GM10847 (cell line): Measurements from ENCODE around the gene TNFRSF8.

Experiments
- POLR2A ChIP-seq: IDR thresholded peaks from 2 replicates; pipeline ENCODE4 v1.6.1; 2011; ENCODE audit not compliant: insufficient read length; ENCODE audit errors: extremely low read depth

TNFRSF8 gene

DNA sequence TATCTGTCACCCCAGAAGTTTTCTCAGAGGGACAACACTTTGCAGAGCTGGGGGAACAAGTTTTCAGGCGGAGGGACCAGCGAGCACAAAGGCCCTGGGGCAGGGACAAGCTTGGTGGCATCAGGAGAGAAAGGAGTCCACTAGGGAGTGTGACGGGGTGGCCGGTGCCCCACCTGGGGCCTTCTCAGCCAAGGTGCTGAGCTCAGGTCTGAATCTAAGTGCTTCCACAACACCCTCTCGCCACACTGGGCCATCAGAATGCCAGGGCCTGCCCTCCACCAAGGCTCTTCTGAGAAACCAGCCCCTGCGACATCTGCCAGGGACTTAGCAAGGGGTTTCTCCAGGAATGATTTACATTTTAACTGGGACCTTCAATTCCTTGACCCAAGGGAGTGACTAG lies 7.8 kb upstream of the TNFRSF8 start:
- TF ChIP-seq POLR2A = no peak

DNA sequence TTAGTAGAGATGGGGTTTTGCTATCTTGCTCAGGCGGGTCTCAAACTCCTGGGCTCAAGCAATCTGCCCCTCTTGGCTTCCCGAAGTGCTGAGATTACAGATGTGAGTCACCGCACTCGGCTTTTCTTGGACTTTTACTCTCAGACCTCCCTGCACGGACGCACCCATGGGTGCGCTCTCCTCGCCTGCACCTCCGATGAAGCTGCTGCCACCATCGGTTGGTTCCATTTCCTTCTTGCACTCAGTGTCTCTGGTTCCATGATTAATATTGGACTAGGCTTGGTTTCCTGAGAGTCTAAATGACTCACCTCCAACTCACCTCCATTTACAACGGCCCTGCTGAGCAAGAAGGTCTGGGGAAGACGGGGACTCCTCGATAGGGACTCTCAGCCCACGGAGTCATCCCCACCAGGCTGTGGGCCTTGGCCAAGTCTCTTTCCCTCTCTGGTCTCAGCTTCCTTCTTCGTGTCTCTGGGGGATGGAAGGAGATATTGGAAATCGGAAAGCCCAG lies 6.7 kb upstream of the TNFRSF8 start:
- no peak for TF ChIP-seq POLR2A

DNA sequence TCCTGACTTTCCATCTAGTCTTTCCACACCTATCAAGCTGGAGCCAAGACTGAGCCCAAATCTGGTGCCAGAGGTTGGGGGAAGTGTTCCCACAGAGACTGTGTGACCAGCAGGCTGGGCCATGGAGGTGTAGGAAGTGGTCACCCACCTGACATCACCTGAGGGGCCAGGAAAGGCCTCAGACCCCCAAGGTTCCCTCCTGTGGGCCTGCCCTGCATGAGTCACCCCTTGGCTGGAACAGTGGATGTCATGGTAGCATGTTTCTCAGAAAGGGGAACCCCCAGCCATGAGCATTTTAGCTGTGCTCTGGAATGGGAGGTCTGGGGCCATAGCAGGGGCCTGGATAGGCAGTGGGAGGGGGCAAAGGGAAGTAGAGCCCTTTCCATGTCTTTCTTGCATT lies 5.7 kb upstream of the TNFRSF8 start:
- TF ChIP-seq POLR2A = no peak

DNA sequence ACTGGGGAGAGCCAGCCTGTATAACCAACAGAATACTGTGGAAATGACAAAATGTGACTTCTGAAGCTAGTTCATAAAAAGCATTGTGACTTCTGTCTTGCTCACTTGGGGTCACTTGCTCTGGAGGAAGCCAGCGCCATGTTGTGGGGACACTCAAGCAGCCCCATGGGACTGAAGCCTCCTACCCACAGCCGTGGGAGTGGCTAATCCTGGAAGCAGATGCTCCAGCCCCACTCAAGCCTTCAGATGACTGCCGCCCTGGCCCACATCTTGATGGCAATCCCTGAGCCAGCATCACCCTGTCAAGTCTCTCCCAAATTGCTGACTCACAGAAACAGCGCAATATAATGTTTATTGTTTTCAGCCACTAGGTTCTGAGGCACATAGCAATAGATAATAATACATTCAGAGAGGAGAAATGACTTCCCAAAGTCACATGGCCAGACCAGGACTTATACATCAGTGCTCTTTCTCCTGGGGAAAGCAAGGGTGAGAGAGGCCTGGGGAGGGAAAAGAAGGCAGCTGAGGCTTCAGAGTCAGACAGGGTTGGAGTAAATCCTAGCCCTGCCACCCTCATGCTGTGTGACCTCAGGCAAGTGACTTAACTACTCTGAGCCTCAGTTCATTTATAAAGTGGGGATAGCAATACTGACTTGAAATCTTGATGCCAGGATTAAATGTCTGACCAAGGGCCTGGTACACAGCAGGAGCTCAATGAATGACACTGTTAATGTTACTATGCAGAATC lies 5.0 kb upstream of the TNFRSF8 start:
- TF ChIP-seq POLR2A = no peak

DNA sequence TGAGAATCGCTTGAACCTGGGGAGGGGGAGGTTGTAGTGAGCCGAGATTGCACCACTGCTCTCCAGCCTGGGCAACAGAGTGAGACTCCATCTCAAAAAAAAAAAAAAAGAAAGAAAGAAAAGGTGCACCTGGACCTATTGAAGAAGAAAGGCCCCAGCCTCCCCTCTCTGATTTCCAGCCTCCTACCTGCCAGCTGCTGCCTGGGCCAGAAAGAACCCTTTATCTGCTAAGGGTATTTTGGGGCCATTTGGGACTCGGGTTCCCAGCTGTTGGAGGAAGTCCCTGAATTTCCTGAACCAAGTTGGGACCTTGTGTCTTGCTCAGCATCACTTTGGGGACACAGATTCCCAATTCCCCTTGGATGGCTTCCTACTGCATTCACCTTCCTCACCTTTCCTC lies 3.9 kb upstream of the TNFRSF8 start:
- TF ChIP-seq POLR2A = no peak

DNA sequence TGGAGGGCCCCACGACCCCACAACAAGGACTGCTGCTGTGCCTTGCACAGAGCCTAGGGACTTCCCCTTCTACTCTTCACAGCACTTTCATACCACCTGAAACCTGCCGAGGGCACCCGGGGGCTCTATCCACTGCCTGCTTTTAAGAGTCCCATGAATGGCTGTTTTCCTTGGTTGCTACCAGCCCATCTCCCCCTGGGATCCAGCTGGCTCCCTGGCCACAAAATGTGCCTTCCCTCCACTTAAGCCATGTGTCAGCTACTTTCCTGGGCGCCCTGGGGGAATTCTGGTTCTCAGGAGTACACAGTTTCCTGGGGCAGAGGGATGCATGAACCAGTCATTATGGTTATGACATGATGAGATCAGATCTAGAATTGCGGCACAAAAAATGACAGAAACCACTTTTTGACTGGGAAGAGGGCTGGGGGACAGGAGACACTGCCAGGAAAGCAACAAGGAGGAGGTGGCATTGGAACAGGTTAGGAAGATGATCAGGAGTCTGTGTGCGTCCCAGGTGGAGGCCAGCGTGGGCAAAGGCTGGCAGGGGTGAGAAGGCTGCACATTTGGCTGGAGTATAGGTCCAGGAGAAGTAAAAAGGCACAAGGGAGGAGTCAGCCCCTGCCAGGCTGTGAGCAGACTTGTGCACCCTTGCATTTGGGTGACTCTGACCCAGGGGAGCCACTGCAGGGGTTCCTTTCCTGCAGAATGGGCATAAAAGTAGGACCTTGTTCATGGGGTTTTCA lies 3.2 kb upstream of the TNFRSF8 start:
- TF ChIP-seq POLR2A = no peak

DNA sequence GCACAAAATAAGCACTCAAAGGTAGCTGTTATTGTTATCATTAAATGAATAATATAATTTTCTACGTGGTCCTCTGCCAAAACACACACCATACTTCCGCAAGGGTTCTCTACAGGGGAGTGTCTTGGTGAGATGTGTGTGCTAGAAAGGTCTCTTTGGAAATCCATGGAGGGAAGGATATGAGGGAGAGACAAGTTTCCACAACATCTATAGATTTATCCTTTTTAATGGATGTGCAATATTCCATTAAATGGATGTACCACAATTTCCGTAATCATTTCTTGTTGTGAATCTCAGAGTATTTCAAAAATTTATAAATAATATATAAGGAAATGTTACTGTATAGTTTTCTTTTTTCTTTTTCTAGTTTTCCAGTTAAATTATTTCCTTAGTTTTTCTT lies 2.6 kb upstream of the TNFRSF8 start:
- TF ChIP-seq POLR2A = no peak

DNA sequence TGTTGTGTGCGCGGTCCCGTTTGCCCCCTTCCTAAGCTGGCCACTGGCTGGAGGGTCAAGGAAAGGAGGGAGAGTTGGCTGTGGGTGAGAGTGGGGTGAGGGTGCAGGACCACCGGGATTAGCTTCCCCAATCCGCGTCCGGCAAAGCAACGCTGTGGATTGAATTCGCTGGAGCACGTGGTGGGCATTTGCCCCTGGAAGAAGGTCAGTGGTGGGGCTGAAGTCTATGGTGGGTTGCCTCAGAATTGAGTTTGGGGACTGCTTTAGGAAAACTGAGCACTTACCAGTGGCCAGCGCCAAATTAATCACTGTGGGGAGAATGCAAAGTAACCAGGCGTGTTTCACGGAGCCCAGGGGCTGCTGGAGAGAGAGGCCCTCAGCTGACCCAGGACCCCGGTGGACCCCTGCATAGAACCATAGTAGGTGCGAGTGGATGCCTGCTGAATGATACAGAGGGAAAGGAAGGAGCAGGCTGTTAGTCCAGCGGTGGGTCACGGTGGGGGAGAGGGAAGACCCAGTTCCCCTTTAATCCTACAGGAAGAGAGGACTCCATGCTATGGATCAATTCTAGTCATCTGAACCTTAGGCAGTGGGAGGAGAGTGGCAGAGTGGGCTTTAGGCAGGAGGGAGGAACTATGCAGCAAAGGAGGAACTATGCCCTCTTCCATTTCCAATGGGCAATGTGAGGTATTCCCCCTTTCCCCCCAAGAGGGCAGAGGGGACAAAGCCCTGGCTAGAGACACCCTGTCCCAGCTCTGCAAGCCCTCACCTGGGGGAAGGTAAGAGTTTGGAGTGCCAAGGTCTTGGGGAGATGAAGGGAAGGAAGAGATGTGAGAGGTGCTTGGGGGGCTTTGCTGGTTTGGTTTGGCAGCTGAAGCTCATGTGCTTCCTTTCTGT lies 1.2 kb downstream of the TNFRSF8 start:
- TF ChIP-seq POLR2A = no peak

DNA sequence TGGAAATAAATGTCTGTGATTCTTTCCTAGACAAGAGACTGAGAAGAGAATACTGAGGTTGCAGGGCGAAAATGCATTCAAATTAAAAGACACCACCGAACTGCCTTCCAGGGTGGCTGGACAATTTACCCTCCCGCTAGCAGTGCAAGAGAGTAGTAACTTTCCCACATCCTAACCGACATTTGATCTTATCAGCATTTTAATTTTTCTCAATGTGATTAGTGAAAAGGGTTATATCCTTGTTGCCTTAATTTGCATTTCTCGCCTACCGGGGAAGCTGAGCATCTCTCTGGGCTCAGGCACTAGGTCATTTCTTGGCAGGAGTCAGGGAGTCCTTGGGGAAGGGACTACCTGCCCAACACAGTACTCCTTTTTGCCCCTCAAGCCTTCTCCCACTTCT lies 2.8 kb downstream of the TNFRSF8 start:
- no peak for TF ChIP-seq POLR2A

DNA sequence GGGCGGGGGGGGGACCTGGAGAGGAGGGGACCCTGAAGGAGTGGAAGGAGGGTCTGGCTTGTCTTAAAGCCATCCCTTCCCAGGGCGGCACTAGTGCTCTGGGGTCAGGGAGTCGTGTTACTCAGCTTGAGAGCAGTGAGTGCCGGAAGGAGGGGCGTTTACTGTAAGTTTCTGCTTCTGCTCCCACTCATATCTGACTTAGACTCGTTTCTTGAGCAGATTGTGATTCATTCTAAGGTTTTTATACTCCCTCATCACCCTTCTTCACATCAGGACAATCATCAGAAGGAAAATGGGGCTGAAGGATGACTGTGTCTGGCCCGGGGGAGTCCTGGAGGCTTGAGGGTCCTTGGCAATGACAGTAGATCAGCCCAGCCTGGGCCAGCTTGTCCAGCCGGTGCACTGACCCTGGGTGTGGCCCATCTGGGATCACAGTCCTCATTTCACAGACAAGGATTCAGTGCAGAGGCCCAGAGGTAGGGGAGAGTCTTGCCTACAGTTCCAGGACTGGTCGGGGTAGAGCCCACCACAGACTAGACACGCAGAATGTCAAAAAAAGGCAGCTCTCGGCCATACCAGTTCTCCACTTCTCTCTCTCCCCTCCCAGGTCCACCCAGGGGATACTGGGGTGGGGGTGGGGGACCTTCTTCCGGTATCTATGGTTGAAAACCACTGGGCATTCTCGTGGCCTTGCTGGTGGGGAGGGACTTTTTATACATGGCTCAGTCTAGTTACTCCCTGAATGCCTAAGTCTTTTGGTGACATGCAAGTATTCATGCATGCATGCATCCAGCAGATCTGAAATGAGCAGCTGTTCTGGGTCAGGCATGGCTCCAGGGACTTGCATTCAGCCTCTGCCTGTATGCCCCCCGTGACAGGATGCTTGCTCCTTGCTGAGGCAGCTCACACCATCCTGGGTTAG lies 5.1 kb downstream of the TNFRSF8 start:
- TF ChIP-seq POLR2A = peak; percentile 20

DNA sequence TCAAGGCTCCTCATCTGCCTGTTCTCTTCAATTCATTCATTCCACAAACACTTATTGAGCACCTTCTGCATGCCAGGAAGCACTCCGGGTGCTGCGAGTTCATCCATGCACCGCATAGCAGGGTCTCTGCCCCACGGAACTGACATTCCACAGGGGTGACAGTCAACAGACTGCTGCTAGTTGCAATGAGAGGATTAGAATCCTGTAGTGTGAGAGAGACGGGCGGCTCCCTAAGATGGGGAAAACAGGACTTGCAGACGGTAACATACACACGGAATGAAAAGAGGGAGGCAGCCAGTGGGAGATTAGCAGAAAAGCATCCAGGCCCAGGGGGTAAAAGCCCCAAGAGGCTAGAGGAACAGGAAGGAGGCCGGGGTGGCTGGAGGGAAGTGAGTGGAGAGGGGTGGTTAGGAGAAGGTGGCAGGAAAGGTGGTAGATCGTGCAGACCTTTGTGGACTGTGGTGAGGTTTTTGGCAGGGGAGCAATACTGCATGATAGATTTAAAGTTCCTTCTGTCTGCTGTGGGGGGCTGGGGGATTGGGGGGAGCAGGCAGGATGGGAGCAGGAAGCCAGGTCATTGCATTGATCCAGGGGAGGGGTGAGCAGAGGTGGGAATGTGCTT lies 6.6 kb downstream of the TNFRSF8 start:
- no peak for TF ChIP-seq POLR2A

DNA sequence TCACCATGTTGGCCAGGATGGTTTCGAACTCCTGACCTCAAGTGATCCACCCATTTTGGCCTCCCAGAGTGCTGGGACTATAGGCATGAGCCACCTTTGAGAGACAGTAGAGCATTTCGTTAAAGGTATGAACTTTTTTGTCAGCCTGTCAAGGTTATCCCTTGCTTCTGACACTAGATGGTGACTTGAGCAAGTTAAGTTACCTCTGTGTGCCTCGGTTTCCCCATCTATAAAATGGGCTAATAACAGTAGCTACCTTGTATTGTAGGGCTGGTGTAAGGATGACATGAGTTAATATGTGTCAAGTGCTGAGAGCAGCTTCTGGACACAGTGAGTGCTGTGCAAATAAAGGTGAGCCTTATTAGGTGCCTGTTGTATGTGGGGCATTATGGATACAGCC lies 8.8 kb downstream of the TNFRSF8 start:
- TF ChIP-seq POLR2A = no peak

DNA sequence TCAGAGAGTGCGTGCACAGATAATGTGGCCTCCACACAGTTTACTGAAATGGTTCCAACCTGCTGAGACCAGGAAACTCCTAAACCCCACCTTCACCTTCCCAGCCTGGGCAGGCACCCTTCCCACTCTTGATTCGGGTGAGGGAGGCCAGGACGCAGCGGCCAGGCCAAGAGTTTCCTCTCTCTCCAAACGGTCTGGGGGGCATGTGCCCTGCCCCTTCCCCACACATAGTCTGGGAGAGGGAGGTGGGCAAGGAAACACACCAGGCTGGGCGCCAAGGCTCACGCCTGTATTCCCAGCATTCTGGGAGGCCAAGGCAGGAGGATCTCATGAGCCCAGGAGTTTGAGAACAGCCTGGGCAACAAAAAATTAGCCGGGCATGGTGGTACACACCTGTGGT lies 9.6 kb downstream of the TNFRSF8 start:
- TF ChIP-seq POLR2A = no peak

DNA sequence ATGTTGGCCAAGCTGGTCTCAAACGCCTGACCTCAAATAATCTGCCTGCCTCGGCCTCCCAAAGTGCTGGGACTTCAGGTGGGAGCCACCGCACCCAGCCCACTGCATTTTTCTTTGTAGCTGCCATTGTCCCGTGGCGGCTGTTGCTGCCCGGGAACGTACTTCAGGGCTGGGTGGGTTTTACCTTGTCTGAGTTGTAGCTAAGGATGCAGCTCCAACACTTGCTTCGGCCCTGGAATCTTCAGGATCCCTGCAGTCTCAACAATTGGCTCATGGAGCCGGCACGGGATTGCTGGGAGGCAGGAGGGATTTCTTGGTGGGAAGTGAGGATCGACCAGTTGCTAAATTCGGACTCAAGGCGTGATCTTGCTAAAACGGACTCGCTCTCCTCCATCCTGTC lies 10.7 kb downstream of the TNFRSF8 start:
- no peak for TF ChIP-seq POLR2A
